ENCODE measurements around the gene RPH3AL. TPM values are rescaled to one million over a fixed set of nuclear protein-coding genes. Genes with fewer than 3 reads are reported as not detected.
"Not testable (repeated sequence)": the region's sequence is repeated elsewhere in the genome, so short reads cannot be mapped to it uniquely, and the experiment has no call there.

RPH3AL gene
- polyA plus RNA-seq, 3 donors, result 0.71 to 1.9 (median 1.5) TPM

- peaks cover 3% of the 10 kb centered on the region for H3K4me1 Mint-ChIP-seq
- no peak overlapping the region for H3K4me2 ChIP-seq (replicated peaks; ENCODE audit: extremely low read depth, low read length, poor library complexity, severe bottlenecking)
- H4K20me1 ChIP-seq (ENCODE audit: insufficient read depth, low read length), result no peaks in the 10 kb centered on the region
- no peak overlapping the region for H3K27ac Mint-ChIP-seq
- no peaks in the 10 kb centered on the region for H3K36me3 ChIP-seq (replicated peaks in 1 of 2; ENCODE audit: control insufficient read depth in 1 of 2, insufficient read depth in 2 of 2, low read length in 2 of 2)
- peaks cover 0 to 15% of the 10 kb centered on the region in 2 donors for H3K27me3 ChIP-seq (ENCODE audit: control insufficient read depth in 2 of 2, insufficient read depth in 2 of 2, low read length in 2 of 2)
- no peak overlapping the region for H3K27ac ChIP-seq (ENCODE audit: low read depth in 1 of 2, low read length in 2 of 2)
- no peak for TF ChIP-seq CTCF (IDR thresholded peaks at IDR 0.05)
- no peak overlapping the region for H3K4me3 ChIP-seq (replicated peaks in 1 of 3; ENCODE audit: low read depth in 2 of 3, low read length in 3 of 3)
- H3K9me3 ChIP-seq (replicated peaks in 1 of 2; ENCODE audit: control insufficient read depth in 1 of 2, insufficient read depth in 1 of 2, low read length in 2 of 2), result peaks cover 0 to 10% of the 10 kb centered on the region in 2 donors
- peak overlapping the region in 1 of 2 donors; percentile 30 for H3K4me3 Mint-ChIP-seq
- no peak for DNase-seq
- H3K27me3 Mint-ChIP-seq (ENCODE audit: low read depth in 3 of 3), result peaks cover 9 to 25% (median 21%) of the 10 kb centered on the region in 3 donors
- no peak overlapping the region for H2AFZ ChIP-seq (ENCODE audit: insufficient read depth, low read depth, low read length, poor library complexity, severe bottlenecking)
- peaks cover 5 to 31% (median 9%) of the 10 kb centered on the region in 7 donors for H3K9me3 Mint-ChIP-seq
- no peaks in the 10 kb centered on the region for H3K79me2 ChIP-seq (ENCODE audit: insufficient read depth, low read length)
- H3K4me1 ChIP-seq (ENCODE audit: control insufficient read depth in 1 of 2, insufficient read depth in 2 of 2, low read length in 2 of 2), result no peaks in the 10 kb centered on the region
- intact Hi-C loops (cut with micrococcal nuclease), result no loop called here
- WGBS (ENCODE audit: insufficient coverage), result 93% methylated on average over 6 of the region's 8 CpGs
- no peak overlapping the region for H3K9ac ChIP-seq (ENCODE audit: insufficient read depth, low read length, poor library complexity, severe bottlenecking)
- peaks cover 0 to 2% of the 10 kb centered on the region in 2 donors for H3K36me3 Mint-ChIP-seq
Measured at GRCh38 chr17:207775-208174, 144.8 kb downstream of the RPH3AL start.

DNA sequence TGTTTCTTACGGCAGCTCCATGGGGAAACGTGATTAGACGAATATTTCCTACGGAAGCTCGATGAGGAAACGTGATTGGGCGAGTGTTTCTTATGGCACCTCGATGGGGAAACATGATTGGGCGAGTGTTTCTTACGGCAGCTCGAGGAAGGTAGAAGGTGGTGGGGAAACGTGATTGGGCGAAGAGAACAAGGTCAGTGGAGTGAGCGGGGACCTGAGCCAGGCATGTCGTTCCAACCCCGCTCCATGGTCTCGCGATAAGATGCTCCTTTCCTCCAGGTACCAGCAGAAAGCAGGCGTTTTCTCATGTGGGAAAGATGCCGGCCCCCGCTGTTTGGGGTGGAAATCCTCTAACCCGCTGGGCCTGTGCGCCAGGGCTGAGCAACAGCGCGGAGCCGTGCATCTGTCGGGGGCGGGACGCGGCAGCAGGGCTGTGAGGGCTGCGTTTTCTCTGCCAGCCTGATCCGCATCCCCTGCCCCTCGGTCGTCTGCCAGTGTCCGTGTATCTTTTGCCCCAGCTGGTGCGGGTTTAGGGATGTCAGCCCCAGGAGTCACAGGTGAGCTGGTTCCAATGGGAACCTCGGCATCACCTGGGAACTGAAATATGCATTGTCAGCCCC is 145.6 kb downstream of the RPH3AL start:
- DNase-seq, result no peak
- Histone ChIP-seq H3K9me3 (replicated peaks in 1 of 2; ENCODE audit: control insufficient read depth in 1 of 2, insufficient read depth in 1 of 2, low read length in 2 of 2) (peaks cover 0 to 10% of the 10 kb centered on the region in 2 donors), H3K27me3 (ENCODE audit: control insufficient read depth in 2 of 2, insufficient read depth in 2 of 2, low read length in 2 of 2) (peaks cover 0 to 15% of the 10 kb centered on the region in 2 donors), H3K4me1 (ENCODE audit: control insufficient read depth in 1 of 2, insufficient read depth in 2 of 2, low read length in 2 of 2) (no peaks in the 10 kb centered on the region), H3K79me2 (ENCODE audit: insufficient read depth, low read length) (no peaks in the 10 kb centered on the region), H4K20me1 (ENCODE audit: insufficient read depth, low read length) (no peaks in the 10 kb centered on the region), H3K9ac (ENCODE audit: insufficient read depth, low read length, poor library complexity, severe bottlenecking) (no peak overlapping the region), H3K4me2 (replicated peaks; ENCODE audit: extremely low read depth, low read length, poor library complexity, severe bottlenecking) (no peak overlapping the region), H2AFZ (ENCODE audit: insufficient read depth, low read depth, low read length, poor library complexity, severe bottlenecking) (no peak overlapping the region), H3K36me3 (replicated peaks in 1 of 2; ENCODE audit: control insufficient read depth in 1 of 2, insufficient read depth in 2 of 2, low read length in 2 of 2) (no peaks in the 10 kb centered on the region), H3K4me3 (replicated peaks in 1 of 3; ENCODE audit: low read depth in 2 of 3, low read length in 3 of 3) (no peak overlapping the region), H3K27ac (ENCODE audit: low read depth in 1 of 2, low read length in 2 of 2) (no peak overlapping the region)
- intact Hi-C loops (cut with micrococcal nuclease), result no loop called here
- WGBS (ENCODE audit: insufficient coverage), result 97% methylated on average over 37 of the region's 37 CpGs
- Mint-ChIP-seq H3K4me1 (peaks cover 3% of the 10 kb centered on the region), H3K27me3 (ENCODE audit: low read depth in 3 of 3) (peaks cover 9 to 25% (median 21%) of the 10 kb centered on the region in 3 donors), H3K9me3 (peaks cover 4 to 31% (median 9%) of the 10 kb centered on the region in 7 donors), H3K4me3 (peak overlapping the region in 1 of 2 donors; percentile 42), H3K36me3 (peaks cover 0 to 2% of the 10 kb centered on the region in 2 donors), H3K27ac (no peak overlapping the region)
- no peak for TF ChIP-seq CTCF (IDR thresholded peaks at IDR 0.05)

GRCh38 chr17:206484-206883 is 146.1 kb downstream of the RPH3AL start:
- H3K36me3 ChIP-seq (replicated peaks in 1 of 2; ENCODE audit: control insufficient read depth in 1 of 2, insufficient read depth in 2 of 2, low read length in 2 of 2); H4K20me1 ChIP-seq (ENCODE audit: insufficient read depth, low read length); H3K4me1 Mint-ChIP-seq; H3K4me3 ChIP-seq (replicated peaks in 1 of 3; ENCODE audit: low read depth in 2 of 3, low read length in 3 of 3); intact Hi-C loops (cut with micrococcal nuclease); H2AFZ ChIP-seq (ENCODE audit: insufficient read depth, low read depth, low read length, poor library complexity, severe bottlenecking); H3K4me2 ChIP-seq (replicated peaks; ENCODE audit: extremely low read depth, low read length, poor library complexity, severe bottlenecking); H3K4me1 ChIP-seq (ENCODE audit: control insufficient read depth in 1 of 2, insufficient read depth in 2 of 2, low read length in 2 of 2); H3K79me2 ChIP-seq (ENCODE audit: insufficient read depth, low read length); H3K27ac Mint-ChIP-seq; H3K27ac ChIP-seq (ENCODE audit: low read depth in 1 of 2, low read length in 2 of 2); H3K9ac ChIP-seq (ENCODE audit: insufficient read depth, low read length, poor library complexity, severe bottlenecking); H3K9me3 ChIP-seq (replicated peaks in 1 of 2; ENCODE audit: control insufficient read depth in 1 of 2, insufficient read depth in 1 of 2, low read length in 2 of 2); DNase-seq; H3K36me3 Mint-ChIP-seq: not testable (repeated sequence)
- peaks cover 0 to 15% of the 10 kb centered on the region in 2 donors for H3K27me3 ChIP-seq (ENCODE audit: control insufficient read depth in 2 of 2, insufficient read depth in 2 of 2, low read length in 2 of 2)
- H3K9me3 Mint-ChIP-seq, result peaks cover 4 to 31% (median 9%) of the 10 kb centered on the region in 7 donors
- WGBS (ENCODE audit: insufficient coverage), result 98% methylated on average over 27 of the region's 27 CpGs
- H3K4me3 Mint-ChIP-seq, result peak overlapping the region in 1 of 2 donors; percentile 13
- H3K27me3 Mint-ChIP-seq (ENCODE audit: low read depth in 3 of 3), result peaks cover 9 to 25% (median 21%) of the 10 kb centered on the region in 3 donors
